AG04450 (cell line): Measurements from ENCODE around the gene ZYG11A. TPM values are rescaled to one million over a fixed set of nuclear protein-coding genes. Genes with fewer than 3 reads are reported as not detected.
A peak's percentile ranks its signal among the peaks of the same experiment; 100 is the strongest.

Experiments used
- CTCF ChIA-PET: fragments of 300-600, 350-600 bp; formaldehyde crosslinking; extraction: SDS; loops from one replicate; lab custom pipeline; 2022; ENCODE audit warnings: antibody characterized with exemption, inconsistent platforms; lab: Charles Lee
- POLR2A ChIA-PET: fragments of 350-600 bp; formaldehyde crosslinking; extraction: SDS; loops from one replicate; lab custom pipeline; 2021; ENCODE audit warnings: antibody characterized with exemption, inconsistent platforms; lab: Yijun Ruan, JAX
- DNase-seq: peaks from one replicate; pipeline ENCODE4 v3.0.0-alpha.2; 2011; ENCODE audit warnings: low read depth, low spot score
- H3K27ac ChIP-seq: one replicate; pipeline ENCODE4 v1.5.1; 2012; ENCODE audit warnings: low read depth, low read length, control low read depth
- H3K27me3 ChIP-seq: one replicate; pipeline ENCODE4 v1.6.0; 2012; ENCODE audit warnings: low read length; ENCODE audit not compliant: control insufficient read depth, insufficient read depth
- H3K4me3 ChIP-seq: 2 replicates; pipeline ENCODE4 v1.5.1; 2011; ENCODE audit warnings: mild to moderate bottlenecking, low read depth, low read length, control low read depth
- H3K9me3 ChIP-seq: 2 replicates; pipeline ENCODE4 v1.5.1; 2012; ENCODE audit warnings: low read length; ENCODE audit not compliant: control insufficient read depth, insufficient read depth
- CTCF ChIP-seq: IDR thresholded peaks from 2 replicates; pipeline ENCODE4 v1.5.1; 2011; ENCODE audit warnings: low read depth, low read length, control low read depth, inconsistent platforms
- polyA plus RNA-seq: library from polyadenylated mRNA; depleted of rRNA; stranded (reverse); fragments of >200 nt; gene quantifications from 2 replicates; pipeline ENCODE4 v1.2.3, GENCODE V29; 2011

Gene ZYG11A
- polyA plus RNA-seq, 1 experiment = 1.1 TPM

GRCh38 chr1:52927212-52928014, 84.9 kb downstream of the ZYG11A start, which contains the start of gene SCP2:
TSS of gene SCP2 (plus strand) at chr1:52927276. CDS start at chr1:52927397, 121 bp downstream.
- no peak for TF ChIP-seq CTCF
- Histone ChIP-seq H3K9me3 (no peaks in the 10 kb centered on the region; the same call in none of the 2 replicates), H3K27ac (peak within 1 kb of the TSS; percentile 61), H3K27me3 (no peaks in the 10 kb centered on the region), H3K4me3 (peak within 1 kb of the TSS; percentile 80)
- ChIA-PET POLR2A (interaction anchor here (0.7 kb wide), 2 partner anchors 116 to 220 kb away, joined by 3 to 4 read pairs; no protein-coding TSS in a partner anchor), CTCF (interaction anchor here (0.6 kb wide), 1 partner anchor 12 kb away, joined by 6 read pairs; no protein-coding TSS in a partner anchor)
- DNase-seq = peak; percentile 32

- H3K9me3 ChIP-seq = no peaks in the 10 kb centered on the region; the same call in 1 of the 2 replicates
- H3K27me3 ChIP-seq = no peaks in the 10 kb centered on the region
- ChIA-PET CTCF (no interaction called here), POLR2A (no interaction called here)
- no peak for DNase-seq
- TF ChIP-seq CTCF = no peak
- H3K27ac ChIP-seq = peak overlapping the region; percentile 61
- H3K4me3 ChIP-seq = peak overlapping the region; percentile 80
Measured at GRCh38 chr1:52928015-52928404, 85.5 kb downstream of the ZYG11A start.

- no peak for TF ChIP-seq CTCF
- Histone ChIP-seq H3K27me3 (no peaks in the 10 kb centered on the region), H3K9me3 (no peaks in the 10 kb centered on the region; the same call in 1 of the 2 replicates), H3K4me3 (no peak overlapping the region), H3K27ac (no peak overlapping the region)
- DNase-seq = no peak
- CTCF ChIA-PET = interaction anchor here (0.7 kb wide), 1 partner anchor 12 kb away, joined by 4 read pairs; no protein-coding TSS in a partner anchor
- POLR2A ChIA-PET = no interaction called here
Measured at GRCh38 chr1:52929019-52929418, 86.5 kb downstream of the ZYG11A start.

GRCh38 chr1:52937433-52938182, 95.0 kb downstream of the ZYG11A start:
- H3K27me3 ChIP-seq = no peaks in the 10 kb centered on the region
- DNase-seq = no peak
- no peaks in the 10 kb centered on the region for H3K9me3 ChIP-seq
- POLR2A ChIA-PET = no interaction called here
- CTCF ChIA-PET = interaction anchor here (0.6 kb wide), 1 partner anchor 389 kb away, joined by 4 read pairs; no protein-coding TSS in a partner anchor
- TF ChIP-seq CTCF = no peak
- H3K4me3 ChIP-seq = no peak overlapping the region
- no peak overlapping the region for H3K27ac ChIP-seq
